AG10803 (cell line): ENCODE measurements around the gene MEIS3.
"Not testable (repeated sequence)": the region's sequence is repeated elsewhere in the genome, so short reads cannot be mapped to it uniquely, and the experiment has no call there.

Source experiments
- DNase-seq: peaks from one replicate; pipeline ENCODE4 v3.0.0; 2010; ENCODE audit warnings: low read depth
- H3K4me3 ChIP-seq: 2 replicates; pipeline ENCODE4 v1.5.1; 2011; ENCODE audit warnings: mild to moderate bottlenecking, low read length, control low read depth
- CTCF ChIP-seq: conservative IDR thresholded peaks from 2 replicates; pipeline ENCODE4 v1.5.1; 2011; ENCODE audit warnings: mild to moderate bottlenecking, low read length, control low read depth, inconsistent platforms

The MEIS3 gene

GRCh38 chr19:47390533-47391488, 28.5 kb downstream of the MEIS3 start:
- no peak for DNase-seq
- no peak overlapping the region for H3K4me3 ChIP-seq
- TF ChIP-seq CTCF, result no peak

GRCh38 chr19:47389150-47389556, 30.2 kb downstream of the MEIS3 start:
- DNase-seq, result no peak
- no peak for TF ChIP-seq CTCF
- H3K4me3 ChIP-seq, result no peak overlapping the region

- DNase-seq, result not testable (repeated sequence)
Measured at GRCh38 chr19:47388721-47389120, 30.6 kb downstream of the MEIS3 start.

GRCh38 chr19:47387623-47388022, 31.7 kb downstream of the MEIS3 start:
- DNase-seq, H3K4me3 ChIP-seq: not testable (repeated sequence)

More at GRCh38 chr19:47388721-47389120, 30.6 kb downstream of the MEIS3 start:
- H3K4me3 ChIP-seq, result not testable (repeated sequence)

- DNase-seq, H3K4me3 ChIP-seq: not testable (repeated sequence)
Measured at GRCh38 chr19:47386582-47386981, 32.7 kb downstream of the MEIS3 start.

GRCh38 chr19:47384533-47384932, 34.8 kb downstream of the MEIS3 start:
- not testable (repeated sequence) for DNase-seq, H3K4me3 ChIP-seq

GRCh38 chr19:47383890-47384289, 35.4 kb downstream of the MEIS3 start:
- not testable (repeated sequence) for DNase-seq, H3K4me3 ChIP-seq

GRCh38 chr19:47381653-47382279, 37.6 kb downstream of the MEIS3 start:
- TF ChIP-seq CTCF, result no peak
- no peak for DNase-seq

GRCh38 chr19:47381121-47381520, 38.2 kb downstream of the MEIS3 start:
- TF ChIP-seq CTCF, result no peak
- H3K4me3 ChIP-seq, result no peak overlapping the region
- DNase-seq, result no peak

More at GRCh38 chr19:47381653-47382279, 37.6 kb downstream of the MEIS3 start:
- H3K4me3 ChIP-seq, result no peak overlapping the region
